ENCODE results near the gene BAZ1B.
"Not testable (repeated sequence)": the region's sequence is repeated elsewhere in the genome, so short reads cannot be mapped to it uniquely, and the experiment has no call there.

DNA sequence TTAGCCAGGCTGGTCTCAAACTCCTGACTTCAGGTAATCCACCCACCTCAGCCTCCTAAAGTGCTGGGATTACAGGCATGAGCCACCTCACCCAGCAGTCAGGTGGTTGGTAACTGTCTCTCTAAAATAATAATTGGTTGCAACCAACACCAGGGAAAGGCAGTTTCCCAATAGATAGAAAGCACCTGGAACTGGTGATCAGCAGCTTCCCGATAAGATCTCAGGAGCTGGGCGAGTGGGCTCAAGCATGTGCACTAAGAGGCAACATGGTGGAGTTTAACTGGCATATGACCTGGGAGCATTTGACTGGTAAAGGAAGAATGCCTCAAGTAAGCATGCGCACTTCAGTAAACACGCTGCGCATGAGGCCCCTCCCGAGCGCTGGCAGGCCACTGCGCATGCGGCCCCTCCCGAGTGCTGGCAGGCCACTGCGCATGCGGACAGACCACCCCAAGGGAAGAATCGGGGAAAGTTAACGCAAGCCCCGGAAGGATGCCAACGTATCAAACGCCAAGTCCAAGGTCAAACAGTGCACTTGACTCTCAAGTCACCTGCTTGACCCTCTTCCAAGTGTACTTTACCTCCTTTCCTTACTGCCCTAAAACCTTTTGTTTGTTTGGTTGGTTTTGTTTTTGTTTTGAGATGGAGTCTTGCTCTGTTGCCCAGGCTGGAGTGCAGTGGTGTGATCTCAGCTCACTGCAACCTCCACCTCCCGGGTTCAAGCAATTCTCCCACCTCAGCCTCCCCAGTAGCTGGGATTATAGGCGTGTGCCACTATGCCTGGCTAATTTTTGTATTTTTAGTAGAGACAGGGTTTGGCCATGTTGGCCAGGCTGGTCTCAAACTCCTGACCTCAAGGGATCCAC lies 122.7 kb downstream of the BAZ1B start:
- TF ChIP-seq, protein P1, sequence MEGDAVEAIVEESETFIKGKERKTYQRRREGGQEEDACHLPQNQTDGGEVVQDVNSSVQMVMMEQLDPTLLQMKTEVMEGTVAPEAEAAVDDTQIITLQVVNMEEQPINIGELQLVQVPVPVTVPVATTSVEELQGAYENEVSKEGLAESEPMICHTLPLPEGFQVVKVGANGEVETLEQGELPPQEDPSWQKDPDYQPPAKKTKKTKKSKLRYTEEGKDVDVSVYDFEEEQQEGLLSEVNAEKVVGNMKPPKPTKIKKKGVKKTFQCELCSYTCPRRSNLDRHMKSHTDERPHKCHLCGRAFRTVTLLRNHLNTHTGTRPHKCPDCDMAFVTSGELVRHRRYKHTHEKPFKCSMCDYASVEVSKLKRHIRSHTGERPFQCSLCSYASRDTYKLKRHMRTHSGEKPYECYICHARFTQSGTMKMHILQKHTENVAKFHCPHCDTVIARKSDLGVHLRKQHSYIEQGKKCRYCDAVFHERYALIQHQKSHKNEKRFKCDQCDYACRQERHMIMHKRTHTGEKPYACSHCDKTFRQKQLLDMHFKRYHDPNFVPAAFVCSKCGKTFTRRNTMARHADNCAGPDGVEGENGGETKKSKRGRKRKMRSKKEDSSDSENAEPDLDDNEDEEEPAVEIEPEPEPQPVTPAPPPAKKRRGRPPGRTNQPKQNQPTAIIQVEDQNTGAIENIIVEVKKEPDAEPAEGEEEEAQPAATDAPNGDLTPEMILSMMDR (tag by site-specific recombination; IDR thresholded peaks at IDR 0.05), result not testable (repeated sequence)
- TF ChIP-seq ZNF677 (tag by site-specific recombination; IDR thresholded peaks at IDR 0.05); ZNF529 (tag by site-specific recombination; IDR thresholded peaks at IDR 0.05; ENCODE audit: insufficient replicate concordance): not testable (repeated sequence)

All from HEK293 (cell line).